ENCODE measurements around the gene SIRT5.

SIRT5 gene

DNA sequence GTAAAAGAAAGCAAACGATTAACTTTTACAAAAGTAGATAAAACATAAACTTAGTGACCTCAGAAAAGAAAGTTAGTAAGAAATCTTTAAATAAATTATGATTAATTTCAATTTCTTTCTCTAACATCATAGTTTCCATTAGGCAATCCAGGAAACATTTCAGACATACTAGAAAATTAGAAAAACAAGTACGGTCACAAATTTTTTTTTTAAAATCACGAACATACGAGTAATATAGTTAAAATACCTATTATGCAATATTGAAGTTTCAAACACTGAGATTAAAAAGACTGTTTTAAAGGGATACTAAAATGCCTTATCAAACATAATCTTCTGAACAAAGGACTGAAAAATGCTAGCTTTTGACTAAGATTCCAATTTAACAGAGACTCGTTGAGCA is 66.9 kb downstream of the SIRT5 start:
- DNase-seq = no peak

DNA sequence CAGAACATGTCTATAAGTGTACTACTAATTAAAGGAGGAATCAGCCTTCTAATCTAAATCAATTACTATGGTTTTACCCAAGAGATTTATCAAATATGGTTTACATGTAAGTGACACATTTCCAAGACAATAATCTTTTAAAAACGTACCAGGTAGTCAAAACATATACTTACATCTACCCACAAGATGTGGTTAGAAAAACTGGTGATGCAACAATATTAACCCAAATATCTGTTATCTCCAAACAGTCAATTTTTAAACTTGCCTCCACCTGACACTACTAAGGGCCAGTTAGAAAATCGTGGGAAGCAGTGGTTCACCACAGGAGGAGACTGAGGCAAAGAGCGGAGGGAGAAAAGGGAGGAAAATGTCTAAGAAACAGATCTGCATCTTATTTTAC is 68.7 kb downstream of the SIRT5 start:
- no peak for DNase-seq

DNA sequence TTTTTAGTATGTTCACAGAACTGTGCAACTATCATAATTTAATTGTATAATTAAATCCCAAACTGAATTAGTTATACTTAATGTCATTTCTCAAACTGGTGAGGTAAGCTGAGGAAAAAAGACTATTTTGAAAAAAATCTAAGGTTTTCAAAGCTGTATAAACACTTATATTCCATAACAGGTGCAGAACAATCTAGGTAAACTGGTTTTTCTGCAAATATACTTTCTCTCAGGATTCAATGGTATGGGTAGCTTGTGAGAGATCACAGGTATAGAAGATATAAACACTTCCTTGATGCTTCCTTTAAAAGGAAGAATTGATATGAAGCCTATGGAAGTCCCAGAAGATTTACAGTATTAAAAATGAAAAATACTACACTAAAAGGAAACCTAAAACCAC is 74.4 kb downstream of the SIRT5 start:
- no peak for DNase-seq

DNA sequence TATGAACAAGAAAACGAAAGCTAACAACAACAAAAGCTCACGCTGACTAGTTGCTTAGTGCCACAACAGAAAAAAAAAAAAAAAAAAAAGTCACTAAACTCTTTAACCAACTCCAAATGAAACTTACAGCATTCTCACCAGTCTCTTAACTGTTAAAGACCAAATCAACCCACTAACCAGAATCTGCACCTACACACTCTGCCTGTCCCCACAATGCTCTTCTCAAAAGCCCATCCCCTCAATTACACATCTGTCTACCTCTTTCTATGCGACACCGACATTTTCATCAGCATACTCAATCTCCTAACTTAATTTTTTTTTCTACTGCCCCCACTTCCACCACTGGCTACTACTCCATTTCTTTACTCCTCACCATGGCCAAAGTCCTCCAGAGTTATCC is 75.0 kb downstream of the SIRT5 start:
- DNase-seq = no peak

DNA sequence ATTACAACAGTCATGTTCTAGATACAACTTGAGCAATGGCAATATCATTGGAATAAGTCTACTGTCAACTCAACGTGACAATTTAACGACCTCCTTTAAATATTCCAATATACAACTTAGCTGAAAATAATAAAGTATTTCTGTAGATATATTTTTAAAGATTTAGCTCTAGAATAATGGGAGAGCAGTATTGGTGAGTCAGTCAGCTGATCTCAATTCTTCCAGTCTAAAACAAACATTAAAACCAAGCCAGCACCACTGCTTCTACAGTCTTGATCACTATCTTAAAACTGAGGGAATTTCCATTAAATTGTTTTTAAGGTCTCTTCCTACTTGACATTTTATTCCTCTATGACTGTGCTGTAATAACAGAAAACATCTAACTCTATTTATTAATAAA is 78.9 kb downstream of the SIRT5 start:
- no peak for DNase-seq

DNA sequence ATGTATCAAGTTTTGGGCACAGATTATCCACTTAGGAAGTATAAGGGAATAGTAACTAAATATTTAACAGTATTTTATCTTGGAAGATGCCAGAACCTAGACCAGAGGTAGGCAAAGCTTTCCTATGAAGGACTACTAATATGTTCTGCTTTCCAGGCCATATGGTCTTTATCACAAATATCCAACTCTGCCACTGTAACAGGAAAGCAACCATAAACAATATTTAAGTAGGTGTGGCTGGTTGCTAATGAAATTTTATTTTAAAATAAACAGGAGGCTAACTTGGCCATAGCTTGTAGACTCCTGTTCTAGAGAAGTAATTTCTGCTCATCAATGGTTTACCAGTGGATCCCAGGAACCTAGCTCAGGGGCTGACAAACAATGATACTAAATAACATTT is 80.1 kb downstream of the SIRT5 start:
- DNase-seq = no peak

DNA sequence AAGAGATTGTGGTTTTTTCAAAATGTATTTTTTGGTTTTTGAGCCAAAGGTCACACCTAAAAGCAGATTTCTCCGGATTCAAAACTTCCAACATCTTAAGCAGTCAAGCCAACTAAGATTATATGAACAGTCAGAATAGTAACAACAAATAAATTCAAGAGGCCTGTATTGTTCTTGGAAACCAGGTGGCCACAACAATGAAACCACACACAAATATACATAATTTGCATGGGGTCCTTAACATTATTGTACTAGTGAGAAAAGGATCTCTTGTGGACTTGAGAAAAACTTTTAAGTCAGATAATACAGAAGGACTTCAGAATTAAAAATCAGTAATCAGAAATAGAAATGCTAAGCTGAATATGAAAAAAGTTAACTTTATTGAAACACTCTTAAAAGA is 81.3 kb downstream of the SIRT5 start:
- no peak for DNase-seq

DNA sequence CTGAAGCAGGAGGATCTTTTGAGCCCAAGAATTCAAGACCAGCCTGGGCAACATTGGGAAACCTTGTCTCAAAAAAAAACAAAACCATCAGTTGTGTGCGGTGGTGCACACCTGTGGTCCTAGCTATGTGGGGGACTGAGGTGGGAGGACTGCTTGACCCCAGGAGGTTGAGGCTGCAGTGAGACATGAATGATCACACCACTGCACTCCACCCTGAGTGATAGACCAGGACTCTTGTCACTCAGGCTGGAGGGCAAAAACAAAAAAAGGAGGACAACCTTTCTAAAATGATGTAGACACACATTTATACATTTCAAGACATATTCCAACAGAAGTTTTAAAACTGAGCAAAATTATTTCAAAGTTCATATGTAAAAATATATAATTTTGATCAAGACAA is 85.9 kb downstream of the SIRT5 start:
- DNase-seq = no peak

DNA sequence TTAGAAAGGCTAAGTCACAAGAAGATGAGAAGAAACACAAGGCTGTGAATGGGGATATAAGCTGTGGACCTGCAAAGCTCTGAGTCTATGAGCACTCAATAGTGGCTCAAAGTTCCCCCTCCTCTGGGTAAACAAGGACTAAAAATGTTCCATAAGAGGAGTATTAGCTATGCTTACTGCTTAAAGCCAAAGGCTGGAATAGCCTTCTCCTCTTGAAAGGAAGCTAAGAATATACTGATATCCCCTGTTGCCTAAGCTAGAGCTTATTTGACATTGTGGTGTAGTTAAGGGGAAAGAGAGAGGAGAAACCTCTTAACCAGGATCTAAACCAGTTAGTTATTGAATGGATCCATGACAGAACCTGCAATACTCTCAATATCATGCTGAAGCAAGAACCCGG is 86.5 kb downstream of the SIRT5 start:
- no peak for DNase-seq

DNA sequence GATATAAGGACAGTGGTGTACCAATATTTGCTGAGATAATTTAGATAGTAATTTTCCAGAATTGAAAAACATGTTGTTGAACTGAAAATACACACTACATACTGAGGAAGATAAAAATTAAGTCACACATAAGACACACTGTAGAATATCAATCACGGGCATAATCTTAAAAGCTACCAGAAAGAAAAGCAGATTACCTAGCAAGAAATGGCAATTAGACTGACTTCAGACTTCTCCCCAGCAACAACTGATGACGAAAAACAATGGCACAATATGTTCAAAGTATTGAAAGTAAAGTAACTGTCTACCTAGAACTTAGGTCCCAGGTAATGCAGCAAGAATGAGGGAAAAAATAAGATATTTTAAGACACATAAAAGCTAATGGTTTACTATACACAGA is 87.2 kb downstream of the SIRT5 start:
- DNase-seq = no peak

DNA sequence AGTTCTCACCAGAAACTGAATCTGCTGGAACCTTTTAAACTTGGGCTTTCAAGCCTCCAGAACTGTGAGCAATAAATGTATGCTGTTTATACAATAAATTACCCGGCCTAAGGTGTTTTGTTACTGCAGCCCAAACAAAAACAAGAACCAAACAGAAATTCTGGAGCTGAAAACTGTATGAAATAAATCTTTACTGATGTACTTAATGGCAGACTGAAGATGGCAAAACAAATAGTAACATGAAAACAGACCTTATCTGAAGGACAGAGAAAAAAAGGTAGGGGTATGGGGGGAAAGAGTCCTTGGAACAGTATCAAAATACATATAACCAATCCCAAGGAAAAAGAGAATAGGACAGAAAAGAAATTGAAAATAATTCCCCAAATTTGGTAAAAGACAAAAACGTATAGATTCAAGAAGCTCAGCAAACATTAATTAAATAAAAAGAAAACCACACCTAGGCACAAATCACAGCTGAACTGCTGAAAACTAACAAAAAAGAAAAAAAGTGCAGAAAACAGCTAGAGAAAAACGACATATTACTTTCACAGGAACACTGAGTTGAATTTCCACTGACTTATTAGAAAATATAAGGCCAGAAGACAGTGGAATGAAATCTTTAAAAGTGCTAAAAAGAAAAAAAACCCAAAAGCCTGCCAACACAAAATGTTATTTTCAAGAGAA is 88.4 kb downstream of the SIRT5 start:
- no peak for DNase-seq

DNA sequence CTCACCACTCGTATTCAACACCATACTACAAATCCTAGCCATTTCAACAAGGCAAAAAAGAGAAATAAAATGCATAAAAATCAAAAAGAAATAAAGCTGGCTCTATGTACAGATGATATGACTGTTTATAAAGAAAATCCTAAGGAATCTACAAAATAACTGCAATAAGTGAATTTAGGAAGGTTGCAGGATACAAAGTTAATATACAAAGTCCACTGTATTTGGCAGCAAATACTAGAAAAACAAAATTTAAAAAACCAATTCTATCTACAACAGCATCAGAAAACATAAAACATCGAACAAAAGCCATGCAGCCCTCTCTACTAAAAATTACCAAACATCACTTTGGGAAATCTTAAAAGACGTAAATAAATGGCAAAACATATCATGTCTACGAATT is 89.6 kb downstream of the SIRT5 start:
- no peak for DNase-seq
